Raji (cell line): Measurements from ENCODE around the gene TNKS2.

Experiments used
- POLR2A ChIP-seq: IDR thresholded peaks from 2 replicates; pipeline ENCODE4 v1.6.1; 2011; ENCODE audit warnings: low read depth, low read length, control low read depth; ENCODE audit not compliant: insufficient read depth

TNKS2 gene

GRCh38 chr10:91797874-91798648, at the start of gene TNKS2:
TNKS2 (plus strand) TSS chr10:91798426; CDS start chr10:91798691, 265 bp downstream.
- peak; percentile 88 for TF ChIP-seq POLR2A

DNA sequence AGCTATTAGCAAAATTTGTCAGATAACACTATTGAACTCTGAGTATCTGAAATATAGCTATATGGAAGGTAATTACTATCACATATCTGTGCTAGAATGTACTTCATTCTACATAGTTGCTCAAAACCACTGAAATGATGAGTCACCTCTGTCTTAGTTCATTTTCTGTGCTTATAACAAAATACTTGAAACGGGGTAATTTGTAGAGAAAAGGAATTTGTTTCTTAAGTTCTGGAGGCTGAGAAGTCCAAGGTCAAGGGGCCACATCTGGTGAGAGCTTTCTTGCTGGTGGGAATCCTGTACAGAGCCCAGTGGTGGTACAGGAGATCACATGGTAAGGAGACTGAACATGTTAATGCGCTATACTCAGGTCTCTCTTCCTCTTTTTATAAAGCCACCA, 41.9 kb upstream of the TNKS2 start:
- TF ChIP-seq POLR2A, result no peak

- no peak for TF ChIP-seq POLR2A
Observed at GRCh38 chr10:91758303-91759146, 39.7 kb upstream of the TNKS2 start.

DNA sequence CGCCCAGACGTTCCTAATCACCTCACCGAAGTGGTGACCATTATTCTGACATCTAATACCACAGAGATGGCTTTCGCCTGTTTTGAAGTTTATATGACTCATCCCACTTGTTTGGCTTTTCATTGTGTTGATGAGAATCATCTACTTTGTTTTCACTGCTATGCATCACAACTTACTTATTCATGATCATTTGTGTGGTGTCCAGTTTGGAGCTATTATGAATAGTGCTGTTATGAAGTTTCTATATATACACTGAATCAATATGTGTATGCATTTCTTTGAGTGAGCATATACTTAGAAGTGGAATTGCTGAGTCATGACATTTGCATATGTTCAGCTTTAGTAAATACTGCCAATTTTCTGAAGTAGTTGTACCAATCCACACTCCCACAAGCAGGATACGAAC, 38.6 kb upstream of the TNKS2 start:
- no peak for TF ChIP-seq POLR2A

GRCh38 chr10:91761721-91762120, 36.5 kb upstream of the TNKS2 start:
- no peak for TF ChIP-seq POLR2A

- TF ChIP-seq POLR2A, result no peak
Observed at GRCh38 chr10:91762878-91763277, 35.3 kb upstream of the TNKS2 start.

DNA sequence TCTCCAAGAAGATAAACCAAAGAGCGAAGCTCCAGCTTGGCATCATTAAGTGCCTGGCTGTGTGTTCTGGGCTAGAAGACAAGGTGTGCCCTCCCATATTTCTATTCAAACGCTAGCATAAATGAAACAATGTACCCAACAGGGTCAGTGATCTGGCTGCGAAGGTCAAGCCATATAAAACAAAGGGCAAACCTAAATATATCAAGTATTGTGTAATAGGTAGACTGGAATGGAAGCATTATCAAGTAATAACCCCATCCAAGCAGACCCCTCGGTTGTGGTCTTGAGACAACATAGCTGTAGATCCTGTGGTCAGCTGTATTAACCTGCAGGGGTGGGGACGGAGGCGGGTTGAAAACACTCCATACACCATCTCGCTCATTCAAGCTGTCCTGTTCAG, 31.6 kb upstream of the TNKS2 start:
- TF ChIP-seq POLR2A, result no peak

DNA sequence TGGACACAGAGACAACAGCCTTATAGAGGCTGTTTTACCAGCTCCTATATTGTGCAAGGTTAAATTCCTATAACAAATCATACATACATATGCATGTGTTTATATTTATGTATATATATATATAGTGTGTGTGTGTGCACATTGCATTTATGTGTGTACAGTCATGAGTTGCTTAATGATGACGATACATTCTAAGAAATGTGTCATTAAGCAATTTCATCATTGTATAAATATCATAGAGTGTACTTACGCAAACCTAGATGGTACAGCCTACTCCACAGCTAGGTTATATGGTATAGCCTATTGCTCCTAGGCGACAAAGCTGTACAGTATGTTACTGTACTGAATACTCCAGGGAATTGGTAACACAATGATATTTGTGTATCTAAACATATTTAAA, 30.1 kb upstream of the TNKS2 start:
- TF ChIP-seq POLR2A, result no peak

GRCh38 chr10:91771907-91772306, 26.3 kb upstream of the TNKS2 start:
- TF ChIP-seq POLR2A, result no peak

- no peak for TF ChIP-seq POLR2A
Observed at GRCh38 chr10:91772461-91772860, 25.8 kb upstream of the TNKS2 start.

DNA sequence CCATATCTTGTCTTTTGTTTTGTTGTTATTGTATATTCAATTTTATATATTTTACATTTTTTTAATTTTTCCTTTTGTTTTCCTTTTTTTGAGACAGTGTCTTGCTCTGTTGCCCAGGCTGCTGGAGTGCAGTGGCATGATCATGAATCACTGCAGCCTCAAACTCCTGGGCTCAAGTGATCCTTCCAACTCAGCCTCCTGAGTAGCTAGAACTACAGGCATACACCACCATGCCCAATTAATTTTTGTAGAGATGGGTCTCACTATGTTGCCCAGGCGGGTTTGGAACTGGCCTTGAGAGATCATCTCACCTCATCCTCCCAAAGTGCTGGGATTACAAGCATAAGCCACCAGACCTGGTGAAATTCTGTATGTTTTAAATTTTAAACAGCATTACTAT, 25.4 kb upstream of the TNKS2 start:
- no peak for TF ChIP-seq POLR2A

DNA sequence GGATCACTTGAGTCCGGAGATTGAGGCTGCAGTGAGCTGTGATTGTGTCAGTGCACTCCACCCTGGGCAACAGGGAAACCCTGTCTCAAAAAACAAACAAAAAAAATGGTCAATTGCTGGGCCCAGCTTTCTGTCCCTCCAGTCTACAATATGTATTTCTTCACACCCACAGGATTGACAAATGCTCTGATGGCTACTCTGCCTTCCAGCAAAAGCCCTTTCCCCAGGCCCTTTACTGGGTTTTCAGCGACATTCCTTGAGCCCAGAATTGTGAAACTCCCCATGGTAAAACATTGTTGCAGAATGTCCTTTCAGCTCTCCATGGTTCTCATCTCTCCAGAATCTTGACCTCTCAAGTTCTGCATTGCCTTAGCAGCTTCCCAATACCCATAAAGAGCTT, 23.7 kb upstream of the TNKS2 start:
- TF ChIP-seq POLR2A, result no peak

GRCh38 chr10:91775731-91776130, 22.5 kb upstream of the TNKS2 start:
- no peak for TF ChIP-seq POLR2A

GRCh38 chr10:91776266-91776665, 22.0 kb upstream of the TNKS2 start:
- TF ChIP-seq POLR2A, result no peak

- TF ChIP-seq POLR2A, result no peak
Observed at GRCh38 chr10:91778485-91778884, 19.7 kb upstream of the TNKS2 start.

- no peak for TF ChIP-seq POLR2A
Observed at GRCh38 chr10:91779011-91779605, 19.1 kb upstream of the TNKS2 start.

DNA sequence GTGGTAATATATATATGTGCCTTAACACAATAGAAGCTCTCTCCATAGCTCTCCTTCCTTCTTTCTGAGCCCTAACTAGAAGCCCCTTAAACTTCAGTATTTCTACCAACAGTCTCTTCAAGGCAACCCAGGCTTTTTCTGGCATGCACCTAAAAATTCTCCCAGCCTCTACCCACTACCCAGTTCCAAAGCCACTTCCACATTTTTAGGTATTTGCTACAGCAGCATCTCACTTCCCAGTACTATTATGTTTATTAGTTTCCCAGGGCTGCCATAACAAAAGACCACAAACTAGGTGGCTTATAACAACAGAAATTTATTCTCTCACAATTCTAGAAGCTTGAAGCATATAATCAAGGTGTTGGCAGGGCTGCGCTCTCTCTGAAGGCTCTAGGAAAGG, 15.7 kb upstream of the TNKS2 start:
- TF ChIP-seq POLR2A, result no peak

DNA sequence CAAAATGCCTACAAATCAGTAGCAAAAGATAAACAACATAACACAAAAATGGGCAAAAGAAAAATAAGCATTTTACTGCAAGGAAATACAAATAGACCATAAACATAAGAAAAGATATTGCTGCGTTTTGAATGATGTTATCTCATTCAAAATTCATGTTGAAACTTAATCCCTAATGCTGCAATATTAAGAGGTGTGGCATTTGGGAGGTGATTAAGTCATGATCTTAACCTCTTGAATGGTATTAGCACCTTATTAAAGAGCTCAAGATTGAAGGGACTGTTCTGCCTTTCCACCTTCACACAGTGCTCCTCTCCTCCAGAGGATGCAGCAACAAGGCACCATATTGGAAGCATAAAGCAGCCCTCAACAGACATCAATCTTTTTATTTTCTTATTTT, 12.4 kb upstream of the TNKS2 start:
- TF ChIP-seq POLR2A, result no peak
